ENCODE measurements around the gene SLC23A3.

- TF ChIP-seq CTCF (conservative IDR thresholded peaks at IDR 0.05 in 1 of 2, IDR thresholded peaks at IDR 0.05 in 1 of 2; ENCODE audit: extremely low read depth in 1 of 2, insufficient read depth in 1 of 2, low read depth in 1 of 2, low read length in 2 of 2) (no peak), EZH2 (IDR thresholded peaks at IDR 0.05; ENCODE audit: borderline replicate concordance, low read length) (no peak)
Observed at GRCh38 chr2:219169930-219170654, at the start of gene SLC23A3.
